GM12891 (cell line): ENCODE data around the gene SPATS2.

Experiments used
- DNase-seq: peaks from one replicate; pipeline ENCODE4 v3.0.0; 2011; ENCODE audit warnings: low spot score; ENCODE audit not compliant: insufficient read length
- FAIRE-seq: peaks from 2 replicates; lab custom pipeline; 2011; peaks lifted over from hg19 to GRCh38; lab: Jason Lieb, UNC
- PAX5 ChIP-seq: IDR thresholded peaks from 2 replicates; pipeline ENCODE4 v1.6.1; 2011; ENCODE audit warnings: low read length, moderate library complexity, mild to moderate bottlenecking; ENCODE audit not compliant: insufficient read depth, severe bottlenecking
- POLR2A ChIP-seq: IDR thresholded peaks from 2 replicates; pipeline ENCODE4 v1.6.1; 2011; ENCODE audit warnings: low read depth, low read length, control low read depth
- POLR2AphosphoS5 ChIP-seq: IDR thresholded peaks from 2 replicates; pipeline ENCODE4 v1.6.1; 2011; ENCODE audit warnings: low read depth, low read length, control low read depth
- POU2F2 ChIP-seq: IDR thresholded peaks from 2 replicates; pipeline ENCODE4 v1.6.1; 2011; ENCODE audit warnings: low read depth, mild to moderate bottlenecking, control low read depth, low read length, moderate library complexity
- SPI1 ChIP-seq: IDR thresholded peaks from 2 replicates; pipeline ENCODE4 v1.6.1; 2011; ENCODE audit warnings: low read depth, low read length, control low read depth
- TAF1 ChIP-seq: IDR thresholded peaks from 2 replicates; pipeline ENCODE4 v1.6.1; 2011; ENCODE audit warnings: low read depth, low read length, control low read depth

Gene SPATS2

GRCh38 chr12:49550693-49551252 is 183.5 kb downstream of the SPATS2 start:
- TF ChIP-seq SPI1 = no peak
- no peak for TF ChIP-seq TAF1
- no peak for TF ChIP-seq POU2F2
- no peak for TF ChIP-seq PAX5
- TF ChIP-seq POLR2A = no peak
- TF ChIP-seq POLR2AphosphoS5 = no peak
- no peak for DNase-seq
- FAIRE-seq = no peak

- TF ChIP-seq POLR2A = no peak
- TF ChIP-seq POLR2AphosphoS5 = no peak
- no peak for TF ChIP-seq TAF1
- TF ChIP-seq SPI1 = no peak
- no peak for TF ChIP-seq POU2F2
- TF ChIP-seq PAX5 = no peak
- FAIRE-seq (no peak), DNase-seq (no peak)
Measured at GRCh38 chr12:49552014-49552413, 184.8 kb downstream of the SPATS2 start.

- TF ChIP-seq SPI1 (no peak), POU2F2 (no peak), TAF1 (no peak), POLR2A (no peak), POLR2AphosphoS5 (no peak), PAX5 (no peak)
- no peak for FAIRE-seq
Measured at GRCh38 chr12:49552425-49552824, 185.2 kb downstream of the SPATS2 start.

GRCh38 chr12:49552899-49553298 is 185.6 kb downstream of the SPATS2 start:
- DNase-seq (no peak), FAIRE-seq (no peak)
- no peak for TF ChIP-seq TAF1
- TF ChIP-seq POLR2AphosphoS5 = no peak
- TF ChIP-seq PAX5 = no peak
- no peak for TF ChIP-seq POU2F2
- no peak for TF ChIP-seq SPI1
- no peak for TF ChIP-seq POLR2A

More at GRCh38 chr12:49552425-49552824, 185.2 kb downstream of the SPATS2 start:
- no peak for DNase-seq

- TF ChIP-seq TAF1 (no peak), SPI1 (no peak), PAX5 (no peak), POLR2AphosphoS5 (no peak), POU2F2 (no peak), POLR2A (no peak)
- no peak for DNase-seq
- peak; percentile 47 for FAIRE-seq
Measured at GRCh38 chr12:49553512-49554088, 186.3 kb downstream of the SPATS2 start.

GRCh38 chr12:49554266-49554665 is 187.0 kb downstream of the SPATS2 start:
- FAIRE-seq = no peak
- TF ChIP-seq POLR2A = no peak
- TF ChIP-seq POU2F2 = no peak
- TF ChIP-seq POLR2AphosphoS5 = no peak
- TF ChIP-seq SPI1 = no peak
- no peak for TF ChIP-seq TAF1
- no peak for TF ChIP-seq PAX5
- DNase-seq = no peak

- DNase-seq = no peak
- peak; percentile 38; the same call in 1 of the 2 replicates for TF ChIP-seq POLR2AphosphoS5
- TF ChIP-seq SPI1 = no peak
- TF ChIP-seq TAF1 = no peak
- FAIRE-seq = no peak
Measured at GRCh38 chr12:49555631-49556390, 188.5 kb downstream of the SPATS2 start.

- FAIRE-seq (no peak), DNase-seq (no peak)
Measured at GRCh38 chr12:49556391-49557186, 189.3 kb downstream of the SPATS2 start.

GRCh38 chr12:49557187-49557916 is 190.1 kb downstream of the SPATS2 start:
- DNase-seq (no peak), FAIRE-seq (no peak)
- TF ChIP-seq POLR2AphosphoS5 = no peak
- TF ChIP-seq PAX5 = no peak
- no peak; the same call in 1 of the 2 replicates for TF ChIP-seq POLR2A
- TF ChIP-seq POU2F2 = no peak
- no peak for TF ChIP-seq SPI1
- no peak for TF ChIP-seq TAF1

More at GRCh38 chr12:49556391-49557186, 189.3 kb downstream of the SPATS2 start:
- TF ChIP-seq POLR2A = 0 out of 2 replicates have a peak, but pooled peaks have one; percentile 32
- no peak for TF ChIP-seq POU2F2

GRCh38 chr12:49557917-49558215 is 190.6 kb downstream of the SPATS2 start:
- FAIRE-seq (no peak), DNase-seq (no peak)
- 0 out of 2 replicates have a peak, but pooled peaks have one; percentile 14 for TF ChIP-seq POU2F2
- TF ChIP-seq SPI1 = no peak
- no peak for TF ChIP-seq POLR2AphosphoS5
- TF ChIP-seq TAF1 = no peak
- no peak for TF ChIP-seq POLR2A
- no peak for TF ChIP-seq PAX5
